MM.1S (cell line): ENCODE data around the gene APLNR.

Source experiments
- CTCF ChIP-seq: fragments of 300-600 bp; sonication (generic); IDR thresholded peaks from 2 replicates; pipeline ENCODE4 v1.5.1; 2016; ENCODE audit warnings: antibody characterized with exemption, low read length, mixed read lengths
- EZH2 ChIP-seq: fragments of 300-600 bp; sonication (generic); optimal IDR thresholded peaks from 2 replicates; pipeline ENCODE3; 2017; ENCODE audit warnings: low read depth, mild to moderate bottlenecking, antibody characterized with exemption, low read length, mixed read lengths

- TF ChIP-seq CTCF (no peak), EZH2 (no peak)
These were observed 44.7 kb downstream of the APLNR start for GRCh38 chr11:57192316-57192715.
